WTC11 (cell line): ENCODE measurements around the gene TTLL12. TPM values are rescaled to one million over a fixed set of nuclear protein-coding genes. Genes with fewer than 3 reads are reported as not detected.

ENCODE experiments used
- FOXK1 ChIP-seq: sonication (generic); formaldehyde crosslinking; IDR thresholded peaks from 2 replicates; pipeline ENCODE4 v1.8.0; 2022; ENCODE audit warnings: mild to moderate bottlenecking, moderate library complexity, missing genetic modification reagents
- total RNA-seq: library from RNA; stranded (reverse); gene quantifications from 3 replicates; pipeline ENCODE4 v1.2.3, GENCODE V29; 2021
- TF ChIP-seq, protein P1 (sequence below): sonication (generic); formaldehyde crosslinking; IDR thresholded peaks from 2 replicates; pipeline ENCODE4 v1.8.0; 2022; ENCODE audit warnings: missing genetic modification reagents

The TTLL12 gene
- total RNA-seq, 1 experiment from 2014 or later = 134 TPM

DNA sequence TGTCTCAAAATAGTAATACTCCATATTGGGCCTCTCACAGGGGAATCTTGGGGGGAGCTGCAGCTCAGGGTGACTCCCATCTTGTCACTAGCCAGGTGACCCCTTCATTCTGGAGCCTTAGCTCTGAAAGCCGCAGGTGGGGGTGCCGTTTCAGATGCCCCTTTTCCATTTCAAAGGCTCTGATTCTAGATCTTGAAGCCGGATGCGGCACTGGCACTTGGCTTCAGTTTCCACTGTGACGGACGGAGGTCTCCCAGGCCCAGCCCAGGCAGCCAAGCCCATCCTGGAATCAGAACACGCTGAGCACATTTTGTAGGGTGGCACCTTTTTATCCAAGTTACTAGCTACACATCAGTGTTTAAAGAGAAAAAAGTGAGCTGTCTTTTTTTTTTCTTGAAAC, 70.0 kb downstream of the TTLL12 start (continued):
- TF ChIP-seq, protein P1, sequence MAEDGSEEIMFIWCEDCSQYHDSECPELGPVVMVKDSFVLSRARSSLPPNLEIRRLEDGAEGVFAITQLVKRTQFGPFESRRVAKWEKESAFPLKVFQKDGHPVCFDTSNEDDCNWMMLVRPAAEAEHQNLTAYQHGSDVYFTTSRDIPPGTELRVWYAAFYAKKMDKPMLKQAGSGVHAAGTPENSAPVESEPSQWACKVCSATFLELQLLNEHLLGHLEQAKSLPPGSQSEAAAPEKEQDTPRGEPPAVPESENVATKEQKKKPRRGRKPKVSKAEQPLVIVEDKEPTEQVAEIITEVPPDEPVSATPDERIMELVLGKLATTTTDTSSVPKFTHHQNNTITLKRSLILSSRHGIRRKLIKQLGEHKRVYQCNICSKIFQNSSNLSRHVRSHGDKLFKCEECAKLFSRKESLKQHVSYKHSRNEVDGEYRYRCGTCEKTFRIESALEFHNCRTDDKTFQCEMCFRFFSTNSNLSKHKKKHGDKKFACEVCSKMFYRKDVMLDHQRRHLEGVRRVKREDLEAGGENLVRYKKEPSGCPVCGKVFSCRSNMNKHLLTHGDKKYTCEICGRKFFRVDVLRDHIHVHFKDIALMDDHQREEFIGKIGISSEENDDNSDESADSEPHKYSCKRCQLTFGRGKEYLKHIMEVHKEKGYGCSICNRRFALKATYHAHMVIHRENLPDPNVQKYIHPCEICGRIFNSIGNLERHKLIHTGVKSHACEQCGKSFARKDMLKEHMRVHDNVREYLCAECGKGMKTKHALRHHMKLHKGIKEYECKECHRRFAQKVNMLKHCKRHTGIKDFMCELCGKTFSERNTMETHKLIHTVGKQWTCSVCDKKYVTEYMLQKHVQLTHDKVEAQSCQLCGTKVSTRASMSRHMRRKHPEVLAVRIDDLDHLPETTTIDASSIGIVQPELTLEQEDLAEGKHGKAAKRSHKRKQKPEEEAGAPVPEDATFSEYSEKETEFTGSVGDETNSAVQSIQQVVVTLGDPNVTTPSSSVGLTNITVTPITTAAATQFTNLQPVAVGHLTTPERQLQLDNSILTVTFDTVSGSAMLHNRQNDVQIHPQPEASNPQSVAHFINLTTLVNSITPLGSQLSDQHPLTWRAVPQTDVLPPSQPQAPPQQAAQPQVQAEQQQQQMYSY (CRISPR knock-in tag) = no peak
- no peak for TF ChIP-seq FOXK1 (CRISPR knock-in tag)

Other genes starting within 250 kb of the TTLL12 start
- gene PACSIN2, start 172.0 kb downstream of the TTLL12 start, total RNA-seq = 64.1 to 70.5 TPM (median 69.0 TPM) in 3 replicates
- gene TTLL1, start 97.7 kb downstream of the TTLL12 start, total RNA-seq = 5.5 to 9.6 TPM (median 8.4 TPM) in 3 replicates
- gene BIK, start 76.4 kb downstream of the TTLL12 start, total RNA-seq = 3.0 to 3.9 TPM (median 3.2 TPM) in 3 replicates
- gene MCAT, start 43.7 kb downstream of the TTLL12 start, total RNA-seq = 16.2 to 18.5 TPM (median 16.6 TPM) in 3 replicates
- 21.9 to 28.6 TPM (median 23.8 TPM) in 3 replicates for gene TSPO, start 35.6 kb downstream of the TTLL12 start, total RNA-seq
- 6.9 to 9.6 TPM (median 7.8 TPM) in 3 replicates for gene SCUBE1, start 156.2 kb upstream of the TTLL12 start, total RNA-seq
- gene MPPED1, start 224.9 kb upstream of the TTLL12 start, total RNA-seq = 0.16 to 0.35 TPM (median 0.21 TPM) in 3 replicates